Endothelial cell of umbilical vein (primary cell): Measurements from ENCODE around the gene ZBTB44. TPM values are rescaled to one million over a fixed set of nuclear protein-coding genes. Genes with fewer than 3 reads are reported as not detected.

Experiments
- BruUV-seq: library from RNA; stranded (reverse); fragments of 400-500 nt; replicated peaks from 2 replicates; lab custom pipeline; 2021; lab: Mats Ljungman, UMichigan
- CTCF ChIA-PET: fragments of 300-600, 350-600 bp; sonication (Branson Sonifier 250); formaldehyde crosslinking; loops from one replicate; lab custom pipeline; 2021; ENCODE audit warnings: antibody characterized with exemption, inconsistent platforms; lab: Charles Lee
- POLR2A ChIA-PET: fragments of 300-600, 350-600 bp; sonication (Branson Sonifier 250); formaldehyde crosslinking; loops from one replicate; lab custom pipeline; 2021; ENCODE audit warnings: antibody characterized with exemption, inconsistent platforms; lab: Charles Lee
- DNase-seq: peaks from one replicate; pipeline ENCODE4 v3.0.0-alpha.2; 2011; ENCODE audit warnings: low read depth, low spot score
- FAIRE-seq: peaks from 2 replicates; lab custom pipeline; 2011; peaks lifted over from hg19 to GRCh38; lab: Jason Lieb, UNC
- H2AFZ ChIP-seq: 2 replicates; pipeline ENCODE4 v1.6.0; 2012; ENCODE audit warnings: low read depth, low read length, control low read depth, inconsistent platforms
- H3K27ac ChIP-seq: 2 replicates; pipeline ENCODE4 v1.5.1; 2011; ENCODE audit warnings: low read depth, mild to moderate bottlenecking, control low read depth, low read length, moderate library complexity; ENCODE audit not compliant: insufficient read depth
- H3K27me3 ChIP-seq, 2 experiments: 2 replicates each; pipeline versions ENCODE4 v1.6.0 to v1.6.1; 2011; ENCODE audit warnings: low read length in 2 of 2, mixed read lengths in 1 of 2; ENCODE audit not compliant: control insufficient read depth in 2 of 2, insufficient read depth in 2 of 2
- H3K36me3 ChIP-seq, 2 experiments: 2 replicates in 1 of 2; 3 replicates in 1 of 2; pipeline ENCODE4 v1.5.1; 2011; ENCODE audit warnings: low read length in 2 of 2, mild to moderate bottlenecking in 1 of 2, moderate library complexity in 1 of 2; ENCODE audit not compliant: control insufficient read depth in 2 of 2, insufficient read depth in 2 of 2; ENCODE audit errors: extremely low read depth in 1 of 2
- H3K4me1 ChIP-seq: 3 replicates; pipeline ENCODE4 v1.5.1; 2011; ENCODE audit warnings: mild to moderate bottlenecking, low read length; ENCODE audit not compliant: control insufficient read depth, insufficient read depth; ENCODE audit errors: extremely low read depth
- H3K4me2 ChIP-seq: 2 replicates; pipeline ENCODE4 v1.6.1; 2011; ENCODE audit warnings: low read length, control low read depth, mixed read lengths; ENCODE audit not compliant: insufficient read depth
- H3K4me3 ChIP-seq, 3 experiments: fragments of 200-600 bp in 1 of 3; sonication (generic), shearing (Covaris generic) in 1 of 3; replicated peaks in 1 of 3; 2 replicates each; pipeline ENCODE4 v1.5.1; 2011 to 2016; ENCODE audit warnings: control low read depth in 3 of 3, low read length in 3 of 3, mild to moderate bottlenecking in 2 of 3, inconsistent platforms in 1 of 3, low read depth in 1 of 3, moderate library complexity in 1 of 3; ENCODE audit not compliant: insufficient read depth in 1 of 3
- H3K79me2 ChIP-seq: 2 replicates; pipeline ENCODE4 v1.6.0; 2012; ENCODE audit warnings: low read length, inconsistent platforms; ENCODE audit not compliant: control insufficient read depth, insufficient read depth
- H3K9ac ChIP-seq: replicated peaks from 2 replicates; pipeline ENCODE3; 2011; ENCODE audit warnings: low read length, control low read depth; ENCODE audit not compliant: insufficient read depth; ENCODE audit errors: extremely low read depth
- H3K9me1 ChIP-seq: replicated peaks from 3 replicates; pipeline ENCODE4 v1.6.0; 2011; ENCODE audit warnings: mild to moderate bottlenecking, low read length; ENCODE audit not compliant: control insufficient read depth, insufficient read depth; ENCODE audit errors: extremely low read depth
- H3K9me3 ChIP-seq: replicated peaks from 2 replicates; pipeline ENCODE4 v1.5.1; 2012; ENCODE audit warnings: low read length, inconsistent platforms; ENCODE audit not compliant: control insufficient read depth, insufficient read depth
- H4K20me1 ChIP-seq: replicated peaks from 2 replicates; pipeline ENCODE3; 2011; ENCODE audit warnings: mild to moderate bottlenecking, low read length; ENCODE audit not compliant: control insufficient read depth, insufficient read depth; ENCODE audit errors: extremely low read depth
- EZH2 ChIP-seq: IDR thresholded peaks from 2 replicates; pipeline ENCODE4 v1.6.1; 2012; ENCODE audit warnings: borderline replicate concordance, low read depth, mild to moderate bottlenecking, moderate library complexity, low read length, inconsistent platforms; ENCODE audit not compliant: severe bottlenecking
- FOS ChIP-seq: IDR thresholded peaks from 2 replicates; pipeline ENCODE4 v1.6.1; 2011; ENCODE audit warnings: mild to moderate bottlenecking, low read length, moderate library complexity, borderline replicate concordance; ENCODE audit not compliant: insufficient read depth
- GATA2 ChIP-seq: IDR thresholded peaks from 2 replicates; pipeline ENCODE4 v1.7.0; 2011; ENCODE audit warnings: low read depth, mild to moderate bottlenecking, moderate library complexity, mixed read lengths, low read length; ENCODE audit not compliant: insufficient read length, insufficient read depth
- JUN ChIP-seq: IDR thresholded peaks from 2 replicates; pipeline ENCODE4 v1.6.1; 2011; ENCODE audit warnings: borderline replicate concordance, low read depth; ENCODE audit not compliant: insufficient read length, insufficient read depth
- MYC ChIP-seq: IDR thresholded peaks from one replicate; pipeline ENCODE4 v1.6.1; 2011; ENCODE audit warnings: mild to moderate bottlenecking, low read depth, low read length
- POLR2A ChIP-seq: IDR thresholded peaks from 2 replicates; pipeline ENCODE4 v1.6.1; 2012; ENCODE audit warnings: low read depth, mild to moderate bottlenecking, control low read depth, low read length
- POLR2AphosphoS5 ChIP-seq: IDR thresholded peaks from 2 replicates; pipeline ENCODE4 v1.6.1; 2012; ENCODE audit warnings: low read depth, mild to moderate bottlenecking, control low read depth, low read length, moderate library complexity; ENCODE audit not compliant: insufficient read depth
- dilution Hi-C: fragments of 300-500 bp; cut with MboI; formaldehyde crosslinking; loops from one replicate; pipeline ENCODE4 v1.15.0; 2019; ENCODE audit warnings: low sequenced_read_pairs; ENCODE audit not compliant: extremely low pct_ligation_motif_present
- intact Hi-C: fragments of 100-400 bp; cut with micrococcal nuclease; formaldehyde crosslinking; loops from one replicate; pipeline ENCODE4 v1.10.0; 2022
- polyA plus RNA-seq, 4 experiments: library from polyadenylated mRNA; depleted of rRNA in 3 of 4; stranded (reverse) in 3 of 4; unstranded in 1 of 4; fragments of >200 nt; gene quantifications; 2 replicates each; pipeline versions ENCODE4 v1.2.1 to v1.2.3, GENCODE V29; 2011 to 2012; ENCODE audit warnings: missing spikeins in 1 of 4
- total RNA-seq: library from RNA; stranded (reverse); gene quantifications from 2 replicates; pipeline ENCODE4 v1.2.3, GENCODE V29; 2021
- TF ChIP-seq, protein P1 (sequence below), 2 donors: IDR thresholded peaks; 1 replicate in 1 of 2; 2 replicates in 1 of 2; pipeline ENCODE4 v1.5.1; 2011; ENCODE audit warnings: low read length in 2 of 2, mild to moderate bottlenecking in 2 of 2, moderate library complexity in 2 of 2, control low read depth in 1 of 2, inconsistent platforms in 1 of 2, low read depth in 1 of 2; ENCODE audit not compliant: insufficient read depth in 1 of 2; ENCODE audit errors: extremely low read depth in 1 of 2
- TF ChIP-seq, protein P2 (sequence below): IDR thresholded peaks from 2 replicates; pipeline ENCODE4 v1.6.1; 2011; ENCODE audit not compliant: insufficient read depth, insufficient read length

ZBTB44 gene
- total and polyA plus RNA-seq, 2 donors (not counting 3 experiments of a cell fraction or from before 2014, with no cell fraction given): 8.7 to 24.4 TPM

DNA sequence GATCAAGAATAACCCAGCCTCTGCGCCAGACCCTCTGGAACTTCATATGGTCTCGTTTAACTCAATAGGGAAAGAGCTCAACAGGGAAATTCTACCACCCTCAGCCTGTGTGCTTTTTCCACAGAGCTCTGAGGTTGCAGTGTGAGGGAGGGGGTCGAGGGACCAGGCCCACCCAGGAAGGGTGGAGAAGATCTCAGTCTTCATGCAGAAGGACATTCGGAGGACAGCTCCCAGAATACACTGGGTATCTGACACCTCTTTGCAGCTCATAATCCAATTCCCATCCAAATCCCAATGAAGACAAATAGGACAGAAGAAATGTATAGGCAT lies 98.5 kb downstream of the ZBTB44 start:
- H3K27me3 ChIP-seq: peaks cover 3 to 12% of the 10 kb centered on the region in 2 experiments
- H3K79me2 ChIP-seq: no peaks in the 10 kb centered on the region
- TF ChIP-seq, protein P1, sequence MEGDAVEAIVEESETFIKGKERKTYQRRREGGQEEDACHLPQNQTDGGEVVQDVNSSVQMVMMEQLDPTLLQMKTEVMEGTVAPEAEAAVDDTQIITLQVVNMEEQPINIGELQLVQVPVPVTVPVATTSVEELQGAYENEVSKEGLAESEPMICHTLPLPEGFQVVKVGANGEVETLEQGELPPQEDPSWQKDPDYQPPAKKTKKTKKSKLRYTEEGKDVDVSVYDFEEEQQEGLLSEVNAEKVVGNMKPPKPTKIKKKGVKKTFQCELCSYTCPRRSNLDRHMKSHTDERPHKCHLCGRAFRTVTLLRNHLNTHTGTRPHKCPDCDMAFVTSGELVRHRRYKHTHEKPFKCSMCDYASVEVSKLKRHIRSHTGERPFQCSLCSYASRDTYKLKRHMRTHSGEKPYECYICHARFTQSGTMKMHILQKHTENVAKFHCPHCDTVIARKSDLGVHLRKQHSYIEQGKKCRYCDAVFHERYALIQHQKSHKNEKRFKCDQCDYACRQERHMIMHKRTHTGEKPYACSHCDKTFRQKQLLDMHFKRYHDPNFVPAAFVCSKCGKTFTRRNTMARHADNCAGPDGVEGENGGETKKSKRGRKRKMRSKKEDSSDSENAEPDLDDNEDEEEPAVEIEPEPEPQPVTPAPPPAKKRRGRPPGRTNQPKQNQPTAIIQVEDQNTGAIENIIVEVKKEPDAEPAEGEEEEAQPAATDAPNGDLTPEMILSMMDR (IDR thresholded peaks at IDR 0.05; ENCODE audit: extremely low read depth in 1 of 2, insufficient read depth in 1 of 2, low read depth in 1 of 2, low read length in 2 of 2): no peak
- TF ChIP-seq FOS (no peak), POLR2AphosphoS5 (no peak), POLR2A (no peak), JUN (no peak), MYC (no peak), GATA2 (no peak), EZH2 (no peak)
- TF ChIP-seq, protein P2, sequence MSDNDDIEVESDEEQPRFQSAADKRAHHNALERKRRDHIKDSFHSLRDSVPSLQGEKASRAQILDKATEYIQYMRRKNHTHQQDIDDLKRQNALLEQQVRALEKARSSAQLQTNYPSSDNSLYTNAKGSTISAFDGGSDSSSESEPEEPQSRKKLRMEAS: no peak
- intact Hi-C loops: no loop called here
- no peak overlapping the region for H3K27ac ChIP-seq
- H2AFZ ChIP-seq: no peak overlapping the region
- ChIA-PET CTCF (interaction anchor here (0.6 to 1.5 kb wide), 8 partner anchors 13 to 1458 kb away, joined by 3 to 9 read pairs (median 3); no protein-coding TSS in a partner anchor), POLR2A (no interaction called here)
- no peak overlapping the region for H3K9ac ChIP-seq
- no peaks in the 10 kb centered on the region for H3K36me3 ChIP-seq
- H3K9me3 ChIP-seq: no peaks in the 10 kb centered on the region
- FAIRE-seq: no peak
- H3K4me2 ChIP-seq: no peak overlapping the region
- H4K20me1 ChIP-seq: no peaks in the 10 kb centered on the region
- DNase-seq: no peak
- dilution Hi-C loops: no loop called here
- H3K4me3 ChIP-seq: no peak overlapping the region
- no peaks in the 10 kb centered on the region for H3K9me1 ChIP-seq
- no TSS peak for BruUV-seq
- no peaks in the 10 kb centered on the region for H3K4me1 ChIP-seq
